ENCODE data around the gene NLN. TPM values are rescaled to one million over a fixed set of nuclear protein-coding genes. Genes with fewer than 3 reads are reported as not detected.

The NLN gene
- total and polyA plus RNA-seq, 2 of the 4 experiments (the other 2 are of a cell fraction): 19.1 to 37.1 TPM

- no peaks in the 10 kb centered on the region for H3K36me3 ChIP-seq (ENCODE audit: control insufficient read depth, insufficient read depth, low read length)
- ATAC-seq (ENCODE audit: low read depth): no peak
- no peak overlapping the region for H3K14ac ChIP-seq (replicated peaks; ENCODE audit: low read depth, low read length)
- no peak overlapping the region for H4K91ac ChIP-seq (ENCODE audit: insufficient read depth, low read depth, low read length)
- no TSS peak for BruUV-seq (replicated peaks)
- no peak overlapping the region for H4K5ac ChIP-seq (ENCODE audit: low read depth, low read length)
- peaks cover 22 to 49% of the 10 kb centered on the region in 2 experiments for H3K79me1 ChIP-seq (ENCODE audit: low read depth in 1 of 2, low read length in 2 of 2)
- H2BK15ac ChIP-seq (ENCODE audit: low read depth, low read length): no peak overlapping the region
- TF ChIP-seq FOS (IDR thresholded peaks at IDR 0.05; ENCODE audit: low read depth, low read length): no peak
- no peak for TF ChIP-seq RCOR1 (IDR thresholded peaks at IDR 0.05; ENCODE audit: insufficient replicate concordance, low read length)
- no peak for TF ChIP-seq RAD21 (IDR thresholded peaks at IDR 0.05; ENCODE audit: low read length)
- no peak for TF ChIP-seq USF2 (IDR thresholded peaks at IDR 0.05; ENCODE audit: low read depth, low read length)
- TF ChIP-seq MAZ (IDR thresholded peaks at IDR 0.05; ENCODE audit: borderline replicate concordance, low read depth, low read length): no peak
- no peak overlapping the region for H2BK20ac ChIP-seq (ENCODE audit: low read depth, low read length)
- POLR2A ChIA-PET (ENCODE audit: unreplicated experiment): no interaction called here
- no peak overlapping the region for H2AFZ ChIP-seq (replicated peaks; ENCODE audit: low read length, poor library complexity)
- no peak overlapping the region for H4K8ac ChIP-seq (ENCODE audit: low read depth in 2 of 2, low read length in 2 of 2)
- H3K9me1 ChIP-seq (ENCODE audit: insufficient read depth, low read length): no peaks in the 10 kb centered on the region; the same call in 1 of the 2 replicates
- H2BK120ac ChIP-seq (ENCODE audit: low read depth, low read length): no peak overlapping the region
- no peak overlapping the region for H2AK5ac ChIP-seq (ENCODE audit: low read depth, low read length)
- H3K4me2 ChIP-seq (ENCODE audit: low read depth, low read length): no peak overlapping the region
- H2AK9ac ChIP-seq (replicated peaks; ENCODE audit: low read depth, low read length, poor library complexity): no peak overlapping the region
- dilution Hi-C loops (cut with HindIII; ENCODE audit: low sequenced_read_pairs, unreplicated experiment) (no loop called here), intact Hi-C loops (cut with micrococcal nuclease) (no loop called here), in situ Hi-C loops (cut with MboI; ENCODE audit: low sequenced_read_pairs) (no loop called here)
- DNase-seq: no peak
- H3K18ac ChIP-seq (ENCODE audit: low read depth, low read length): no peak overlapping the region
- H3K4me1 ChIP-seq (ENCODE audit: control insufficient read depth, insufficient read depth, low read length): no peaks in the 10 kb centered on the region
- H3K4ac ChIP-seq (ENCODE audit: low read depth, low read length): no peak overlapping the region
- no peak overlapping the region for H3K56ac ChIP-seq (ENCODE audit: extremely low read depth, insufficient read depth, low read length)
- no peak overlapping the region for H3K4me3 ChIP-seq (ENCODE audit: insufficient read depth, low read depth, low read length)
- CTCF ChIA-PET: no interaction called here
- WGBS, 2 experiments (ENCODE audit: extremely low coverage in 2 of 2, insufficient read length in 1 of 2): no CpG with 5 or more reads among the region's 7 CpGs
- H3K27ac ChIP-seq (ENCODE audit: insufficient read depth, low read length): no peak overlapping the region
- no peaks in the 10 kb centered on the region for H3K27me3 ChIP-seq (ENCODE audit: control insufficient read depth, insufficient read depth, low read length)
- H3K9ac ChIP-seq (ENCODE audit: low read depth, low read length): no peak overlapping the region
- no peaks in the 10 kb centered on the region for H4K20me1 ChIP-seq (ENCODE audit: insufficient read depth, low read length)
- no peaks in the 10 kb centered on the region for H3K9me3 ChIP-seq (ENCODE audit: control insufficient read depth, insufficient read depth, low read length)
- no peak overlapping the region for H2BK5ac ChIP-seq (ENCODE audit: low read depth, low read length, poor library complexity, severe bottlenecking)
- H3K23ac ChIP-seq (ENCODE audit: low read depth, low read length): no peak overlapping the region
Observed at GRCh38 chr5:65737842-65738241, 15.8 kb downstream of the NLN start.
